ENCODE data around the gene CMTM6. TPM values are rescaled to one million over a fixed set of nuclear protein-coding genes. Genes with fewer than 3 reads are reported as not detected.

The CMTM6 gene
- total and polyA plus RNA-seq, 2 of the 13 experiments (the other 11 are each of a cell fraction or from before 2014, with no cell fraction given), result 25.6 to 55.7 TPM

GRCh38 chr3:32437896-32438295, 64.8 kb downstream of the CMTM6 start:
- H3K36me3 ChIP-seq (replicated peaks in 1 of 2; ENCODE audit: control insufficient read depth in 1 of 2, insufficient read depth in 2 of 2, low read length in 2 of 2), result peaks cover 0 to 6% of the 10 kb centered on the region in 2 experiments; a peak in 1 of 5 replicates
- ChIA-PET POLR2A (no interaction called here), CTCF (ENCODE audit: low intra/inter-chr PET ratio, low total read pairs) (no interaction called here)
- ATAC-seq (no peak), FAIRE-seq (no peak), DNase-seq (ENCODE audit: low spot score) (no peak)
- no peak overlapping the region for H2AFZ ChIP-seq (ENCODE audit: low read length)
- no peak for TF ChIP-seq ZNF747 (CRISPR knock-in tag; IDR thresholded peaks at IDR 0.05; ENCODE audit: borderline replicate concordance)
- TF ChIP-seq ZNF850 (CRISPR knock-in tag; conservative IDR thresholded peaks at IDR 0.05), result no peak
- no peak for TF ChIP-seq PTBP1 (IDR thresholded peaks at IDR 0.05; ENCODE audit: low read depth, low read length, poor library complexity, severe bottlenecking)
- no peak for TF ChIP-seq ZFP91 (CRISPR knock-in tag; IDR thresholded peaks at IDR 0.05; ENCODE audit: borderline replicate concordance)
- WGBS (ENCODE audit: low lambda C conversion rate), result 89% methylated on average over 7 of the region's 7 CpGs
- H3K79me2 ChIP-seq (ENCODE audit: insufficient read depth, low read length), result peaks cover 3% of the 10 kb centered on the region
- H3K4me3 ChIP-seq (replicated peaks in 1 of 3; ENCODE audit: insufficient read depth in 1 of 3, low read depth in 2 of 3, low read length in 3 of 3), result no peak overlapping the region
- no peak overlapping the region for H3K27ac ChIP-seq (ENCODE audit: extremely low read length, insufficient read depth, low read length)
- intact Hi-C loops (cut with micrococcal nuclease; ENCODE audit: unreplicated experiment) (no loop called here), in situ Hi-C loops (cut with HindIII; ENCODE audit: extremely low pct_ligation_motif_present, low pct_unique_long_range_greater_than_20kb) (no loop called here)
- no peak overlapping the region for H3K4me2 ChIP-seq (ENCODE audit: low read depth, low read length)
- H3K4me1 ChIP-seq (ENCODE audit: insufficient read depth, low read length), result no peaks in the 10 kb centered on the region
- BruUV-seq (replicated peaks), result no TSS peak
- no peaks in the 10 kb centered on the region for H3K27me3 ChIP-seq (ENCODE audit: control insufficient read depth in 1 of 2, insufficient read depth in 2 of 2, low read length in 2 of 2)
- H3K9ac ChIP-seq (ENCODE audit: insufficient read depth, low read depth, low read length), result no peak overlapping the region
- no peaks in the 10 kb centered on the region for H4K20me1 ChIP-seq (ENCODE audit: insufficient read depth, low read length)
- no peaks in the 10 kb centered on the region for H3K9me3 ChIP-seq (ENCODE audit: low read length)

GRCh38 chr3:32436816-32437189, 65.8 kb downstream of the CMTM6 start:
- in situ Hi-C loops (cut with HindIII; ENCODE audit: extremely low pct_ligation_motif_present, low pct_unique_long_range_greater_than_20kb), result no loop called here
- no TSS peak for BruUV-seq (replicated peaks)
- FAIRE-seq, result no peak

More at GRCh38 chr3:32436816-32437189, 65.8 kb downstream of the CMTM6 start:
- intact Hi-C loops (cut with micrococcal nuclease; ENCODE audit: unreplicated experiment), result no loop called here
- Histone ChIP-seq H4K20me1 (ENCODE audit: insufficient read depth, low read length) (no peaks in the 10 kb centered on the region), H3K79me2 (ENCODE audit: insufficient read depth, low read length) (peaks cover 6% of the 10 kb centered on the region), H3K4me3 (replicated peaks in 1 of 3; ENCODE audit: insufficient read depth in 1 of 3, low read depth in 2 of 3, low read length in 3 of 3) (no peak overlapping the region), H3K27ac (ENCODE audit: extremely low read length, insufficient read depth, low read length) (no peak overlapping the region), H3K4me2 (ENCODE audit: low read depth, low read length) (no peak overlapping the region), H3K9ac (ENCODE audit: insufficient read depth, low read depth, low read length) (no peak overlapping the region), H3K36me3 (replicated peaks in 1 of 2; ENCODE audit: control insufficient read depth in 1 of 2, insufficient read depth in 2 of 2, low read length in 2 of 2) (0 out of 5 replicates have a peak, but pooled peaks cover 0 to 4% of the 10 kb centered on the region in 2 experiments), H2AFZ (ENCODE audit: low read length) (no peak overlapping the region), H3K4me1 (ENCODE audit: insufficient read depth, low read length) (no peaks in the 10 kb centered on the region), H3K9me3 (ENCODE audit: low read length) (no peaks in the 10 kb centered on the region), H3K27me3 (ENCODE audit: control insufficient read depth in 1 of 2, insufficient read depth in 2 of 2, low read length in 2 of 2) (no peaks in the 10 kb centered on the region)
- ATAC-seq (no peak), DNase-seq (ENCODE audit: low spot score) (no peak)
- CTCF ChIA-PET (ENCODE audit: low intra/inter-chr PET ratio, low total read pairs), result no interaction called here
- POLR2A ChIA-PET, result no interaction called here
- no peak for TF ChIP-seq ZNF383 (CRISPR knock-in tag; IDR thresholded peaks at IDR 0.05; ENCODE audit: borderline replicate concordance)
- no peak for TF ChIP-seq ZNF101 (CRISPR knock-in tag; IDR thresholded peaks at IDR 0.05; ENCODE audit: borderline replicate concordance, low read depth)
- no peak for TF ChIP-seq KDM4B (CRISPR knock-in tag; IDR thresholded peaks at IDR 0.05)
- TF ChIP-seq ZNF558 (CRISPR knock-in tag; IDR thresholded peaks at IDR 0.05; ENCODE audit: borderline replicate concordance), result no peak
- TF ChIP-seq, protein P1, sequence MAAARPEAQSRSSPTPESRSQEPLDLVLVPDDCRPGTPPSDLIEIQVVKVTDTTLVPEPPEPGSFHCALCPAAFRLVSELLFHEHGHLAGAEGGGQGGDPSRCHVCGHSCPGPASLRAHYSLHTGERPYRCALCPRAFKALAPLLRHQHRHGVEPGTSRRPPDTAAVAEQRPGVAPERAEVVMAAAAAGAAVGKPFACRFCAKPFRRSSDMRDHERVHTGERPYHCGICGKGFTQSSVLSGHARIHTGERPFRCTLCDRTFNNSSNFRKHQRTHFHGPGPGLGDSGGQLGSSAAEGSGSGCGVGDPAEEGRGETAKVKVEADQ (CRISPR knock-in tag; IDR thresholded peaks at IDR 0.05; ENCODE audit: borderline replicate concordance), result no peak
- no peak for TF ChIP-seq ZC3H13 (CRISPR knock-in tag; IDR thresholded peaks at IDR 0.05)
- TF ChIP-seq CENPT (CRISPR knock-in tag; IDR thresholded peaks at IDR 0.05; ENCODE audit: low read depth), result no peak
- WGBS (ENCODE audit: low lambda C conversion rate), result 98% methylated on average over 4 of the region's 4 CpGs
